ENCODE results near the gene USP24.

DNA sequence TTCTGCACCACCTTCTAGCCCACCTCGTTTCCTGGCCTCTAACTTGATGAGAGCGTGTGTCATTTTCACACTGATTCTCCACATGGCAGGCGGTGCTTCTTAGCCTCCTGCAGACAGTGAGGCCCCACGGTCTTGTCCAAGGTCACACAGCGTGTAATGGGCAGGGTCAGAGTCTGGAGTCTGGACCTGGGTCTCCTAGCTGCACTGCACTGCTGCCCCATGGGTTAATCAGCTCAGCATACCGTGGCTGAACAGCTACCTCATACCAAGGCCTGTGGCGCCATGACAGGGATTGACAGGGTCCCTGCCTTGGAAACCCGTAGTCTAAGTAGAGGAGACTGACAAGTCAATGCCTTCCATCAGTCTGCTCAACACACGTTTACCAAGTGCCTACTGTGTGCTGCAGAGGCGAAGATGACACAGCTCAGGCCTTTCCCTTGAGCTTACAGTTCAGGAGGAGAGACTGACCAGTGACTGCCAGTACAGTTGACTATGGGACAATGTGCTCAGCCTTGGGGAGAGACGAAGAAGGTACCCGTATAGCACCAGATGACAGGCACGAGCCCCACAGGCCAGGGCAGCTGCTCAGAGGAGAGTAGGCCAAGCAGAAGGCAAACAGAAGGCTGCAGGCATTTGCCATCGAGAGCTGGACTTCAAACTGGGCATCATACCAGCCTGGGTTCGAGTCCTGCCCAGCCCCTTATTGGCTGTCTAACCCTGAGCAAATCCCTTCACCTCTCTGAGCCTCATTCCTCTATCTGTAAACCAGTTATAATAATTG lies 170.4 kb downstream of the USP24 start:
- TF ChIP-seq, protein P1, sequence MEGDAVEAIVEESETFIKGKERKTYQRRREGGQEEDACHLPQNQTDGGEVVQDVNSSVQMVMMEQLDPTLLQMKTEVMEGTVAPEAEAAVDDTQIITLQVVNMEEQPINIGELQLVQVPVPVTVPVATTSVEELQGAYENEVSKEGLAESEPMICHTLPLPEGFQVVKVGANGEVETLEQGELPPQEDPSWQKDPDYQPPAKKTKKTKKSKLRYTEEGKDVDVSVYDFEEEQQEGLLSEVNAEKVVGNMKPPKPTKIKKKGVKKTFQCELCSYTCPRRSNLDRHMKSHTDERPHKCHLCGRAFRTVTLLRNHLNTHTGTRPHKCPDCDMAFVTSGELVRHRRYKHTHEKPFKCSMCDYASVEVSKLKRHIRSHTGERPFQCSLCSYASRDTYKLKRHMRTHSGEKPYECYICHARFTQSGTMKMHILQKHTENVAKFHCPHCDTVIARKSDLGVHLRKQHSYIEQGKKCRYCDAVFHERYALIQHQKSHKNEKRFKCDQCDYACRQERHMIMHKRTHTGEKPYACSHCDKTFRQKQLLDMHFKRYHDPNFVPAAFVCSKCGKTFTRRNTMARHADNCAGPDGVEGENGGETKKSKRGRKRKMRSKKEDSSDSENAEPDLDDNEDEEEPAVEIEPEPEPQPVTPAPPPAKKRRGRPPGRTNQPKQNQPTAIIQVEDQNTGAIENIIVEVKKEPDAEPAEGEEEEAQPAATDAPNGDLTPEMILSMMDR (conservative IDR thresholded peaks at IDR 0.05; ENCODE audit: low read depth, low read length) = no peak
- no peak for TF ChIP-seq EZH2 (IDR thresholded peaks at IDR 0.05; ENCODE audit: low read length, unreplicated experiment)
- TF ChIP-seq EZH2phosphoT487 (IDR thresholded peaks at IDR 0.05; ENCODE audit: borderline replicate concordance, low read length) = no peak

Data from PC-3 (cell line).